Epidermal melanocyte (primary cell): Measurements from ENCODE around the gene OR2T34.
"Not testable (repeated sequence)": the region's sequence is repeated elsewhere in the genome, so short reads cannot be mapped to it uniquely, and the experiment has no call there.

ENCODE experiments used
- DNase-seq: peaks from one replicate; pipeline ENCODE4 v3.0.0; 2011; ENCODE audit warnings: low spot score; ENCODE audit not compliant: insufficient read length

OR2T34 gene

DNA sequence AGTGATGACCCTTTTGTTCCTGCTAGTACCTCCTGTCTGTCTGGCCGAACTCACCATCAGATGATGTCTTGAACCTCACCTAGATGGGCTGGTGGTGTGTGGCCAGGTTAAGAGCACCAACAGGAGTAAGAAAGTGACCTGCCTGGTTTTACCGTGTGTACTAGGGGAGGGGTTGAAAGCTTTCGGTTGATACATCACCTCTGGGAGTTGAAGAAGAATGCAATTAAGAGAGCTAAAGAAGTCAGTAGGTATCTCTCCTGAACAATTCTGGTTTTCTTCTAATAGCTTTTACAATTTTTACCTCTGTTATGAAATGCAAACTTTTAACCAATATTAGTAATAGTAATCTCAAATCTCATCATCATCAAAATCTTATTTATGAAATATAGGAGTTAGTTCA is 11.9 kb downstream of the OR2T34 start, which contains the start of gene OR2T29:
TSS of gene OR2T29 (minus strand) at position 101 of the 400 bp plus-strand sequence. CDS start 3,281 bp downstream, outside the sequence.
- not testable (repeated sequence) for DNase-seq

DNA sequence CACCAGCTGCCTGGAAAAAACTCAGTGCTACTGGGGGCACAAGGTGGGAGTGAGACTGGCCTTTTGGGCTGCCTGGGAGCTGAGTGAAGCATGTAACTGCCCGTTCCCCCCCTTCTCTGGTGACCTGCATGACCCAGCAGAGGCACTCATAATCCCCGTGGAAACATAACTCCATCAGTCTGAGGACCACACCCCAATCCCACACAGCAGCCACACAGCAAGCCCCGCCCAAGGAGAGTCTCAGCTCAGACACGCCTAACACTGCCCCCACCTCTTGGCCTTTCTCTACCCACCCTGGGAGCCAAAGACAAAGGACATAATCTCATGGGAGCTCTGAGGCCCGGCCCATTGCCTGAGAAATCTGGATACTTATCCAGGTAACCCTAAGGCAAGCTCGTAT is 23.5 kb downstream of the OR2T34 start:
- not testable (repeated sequence) for DNase-seq

DNA sequence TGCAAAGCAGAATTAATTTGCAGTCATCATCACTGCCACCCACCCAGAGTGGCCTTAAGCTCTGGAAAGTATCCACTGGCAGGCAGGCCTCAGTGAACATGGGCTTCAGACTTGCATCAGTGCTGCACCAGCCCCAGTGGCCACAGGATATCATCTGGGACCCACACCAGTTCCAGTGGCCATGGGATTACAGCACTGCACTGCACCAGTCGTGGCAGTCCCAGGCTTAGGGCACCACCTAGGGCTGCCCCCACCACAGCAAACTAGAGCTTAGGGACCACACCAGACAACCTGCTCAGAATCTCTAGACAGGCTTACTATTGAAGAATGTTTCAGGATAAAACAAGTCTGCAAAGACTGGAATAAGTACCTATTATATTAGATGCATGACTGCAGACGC is 27.2 kb downstream of the OR2T34 start:
- not testable (repeated sequence) for DNase-seq

DNA sequence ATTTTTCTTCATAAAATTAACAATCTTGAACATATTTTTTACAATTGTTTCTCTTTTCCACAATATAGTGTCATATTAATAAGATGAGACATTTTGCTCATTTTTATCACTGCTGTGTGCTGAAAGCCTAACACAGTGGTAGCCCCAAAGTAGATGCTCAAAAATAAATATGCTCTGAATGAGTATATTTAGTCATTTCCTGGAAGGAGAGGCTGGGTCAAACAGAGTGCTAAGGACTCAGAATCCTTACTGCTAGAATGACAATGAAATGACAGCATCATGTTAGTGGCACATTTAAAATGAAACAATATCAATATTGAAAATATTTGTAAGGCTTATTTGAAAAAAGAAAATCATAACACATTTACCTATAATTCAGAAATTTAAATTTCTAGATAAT is 37.1 kb downstream of the OR2T34 start:
- DNase-seq, result not testable (repeated sequence)
